T-helper 17 cell (primary cell): Measurements from ENCODE around the gene CCNL2. TPM values are rescaled to one million over a fixed set of nuclear protein-coding genes. Genes with fewer than 3 reads are reported as not detected.
A peak's percentile ranks its signal among the peaks of the same experiment; 100 is the strongest.
"Not testable (repeated sequence)": the region's sequence is repeated elsewhere in the genome, so short reads cannot be mapped to it uniquely, and the experiment has no call there.

Experiments used
- ATAC-seq: fragments of 150-1000 bp; cut with Tn5 transposase; 2 replicates; pipeline ENCODE4 v1.10.0; 2021; ENCODE audit warnings: mild to moderate bottlenecking, moderate library complexity
- DNase-seq, 3 donors: peaks; one replicate each; pipeline versions ENCODE4 v3.0.0 to v3.0.0-alpha.2; 2020 to 2021
- H3K9me3 ChIP-seq: one replicate; pipeline ENCODE4 v1.7.0; 2013; ENCODE audit warnings: low read length, mild to moderate bottlenecking; ENCODE audit not compliant: control insufficient read depth, poor library complexity, severe bottlenecking
- H3K27ac Mint-ChIP-seq: one replicate; pipeline ENCODE4 v1.8.0; 2022; ENCODE audit warnings: mild to moderate bottlenecking, moderate library complexity, mixed read lengths
- H3K27me3 Mint-ChIP-seq: one replicate; pipeline ENCODE4 v1.8.0; 2022; ENCODE audit warnings: mixed read lengths
- H3K36me3 Mint-ChIP-seq: one replicate; pipeline ENCODE4 v1.8.0; 2022; ENCODE audit warnings: low read depth, mixed read lengths
- H3K4me1 Mint-ChIP-seq: one replicate; pipeline ENCODE4 v1.8.0; 2022; ENCODE audit warnings: mild to moderate bottlenecking, mixed read lengths
- H3K4me3 Mint-ChIP-seq: one replicate; pipeline ENCODE4 v1.8.0; 2022; ENCODE audit warnings: mild to moderate bottlenecking, moderate library complexity, mixed read lengths
- total RNA-seq, 4 donors: library from RNA in 2 of 4; stranded (reverse) in 2 of 4; gene quantifications; one replicate each; pipeline ENCODE4 v1.2.3 and lab custom pipeline; 2022 to 2026

CCNL2 gene
- 100 to 1,000 TPM; 231 to 252 TPM for total RNA-seq
- total RNA-seq (lab: John Stamatoyannopoulos, UW): 294 to 483 reads per million in 2 donors

GRCh38 chr1:1399187-1399871 lies at the start of gene CCNL2:
CCNL2 (minus strand) TSS chr1:1399335; CDS start chr1:1399306, 29 bp downstream.
- H3K4me3 Mint-ChIP-seq: peak within 1 kb of the TSS; percentile 92
- no peaks in the 10 kb centered on the region for H3K27me3 Mint-ChIP-seq
- peak; percentile 96 for ATAC-seq
- peak; percentile 99 for DNase-seq
- H3K36me3 Mint-ChIP-seq: peaks cover 7% of the 10 kb centered on the region
- no peaks in the 10 kb centered on the region for H3K9me3 ChIP-seq
- peak within 1 kb of the TSS; percentile 90 for H3K27ac Mint-ChIP-seq
- peaks cover 30% of the 10 kb centered on the region for H3K4me1 Mint-ChIP-seq

GRCh38 chr1:1446631-1447030 lies 47.5 kb upstream of the CCNL2 start:
- H3K36me3 Mint-ChIP-seq, ATAC-seq: not testable (repeated sequence)

GRCh38 chr1:1442069-1442770 lies 43.1 kb upstream of the CCNL2 start:
- H3K9me3 ChIP-seq: no peaks in the 10 kb centered on the region
- no peaks in the 10 kb centered on the region for H3K27me3 Mint-ChIP-seq
- no peak overlapping the region for H3K27ac Mint-ChIP-seq
- H3K4me1 Mint-ChIP-seq: no peaks in the 10 kb centered on the region
- no peak for ATAC-seq
- H3K36me3 Mint-ChIP-seq: no peaks in the 10 kb centered on the region
- no peak for DNase-seq
- H3K4me3 Mint-ChIP-seq: no peak overlapping the region

More at GRCh38 chr1:1446631-1447030, 47.5 kb upstream of the CCNL2 start:
- not testable (repeated sequence) for H3K27ac Mint-ChIP-seq, H3K4me3 Mint-ChIP-seq, DNase-seq, H3K4me1 Mint-ChIP-seq, H3K9me3 ChIP-seq
- peaks cover 13% of the 10 kb centered on the region for H3K27me3 Mint-ChIP-seq

- H3K36me3 Mint-ChIP-seq: no peaks in the 10 kb centered on the region
- no peaks in the 10 kb centered on the region for H3K9me3 ChIP-seq
- peaks cover under 1% of the 10 kb centered on the region for H3K4me1 Mint-ChIP-seq
- peaks cover 9% of the 10 kb centered on the region for H3K27me3 Mint-ChIP-seq
- DNase-seq: peak; percentile 28 to 57 (median 48)
- H3K27ac Mint-ChIP-seq: no peak overlapping the region
- no peak overlapping the region for H3K4me3 Mint-ChIP-seq
- peak; percentile 92 for ATAC-seq
These were observed 42.1 kb upstream of the CCNL2 start for GRCh38 chr1:1441002-1441888.

GRCh38 chr1:1440262-1441001 lies 41.3 kb upstream of the CCNL2 start:
- Mint-ChIP-seq H3K36me3 (no peaks in the 10 kb centered on the region), H3K4me3 (no peak overlapping the region), H3K27me3 (peaks cover 10% of the 10 kb centered on the region), H3K27ac (no peak overlapping the region), H3K4me1 (peaks cover 2% of the 10 kb centered on the region)
- no peaks in the 10 kb centered on the region for H3K9me3 ChIP-seq
- DNase-seq (no peak), ATAC-seq (no peak)

GRCh38 chr1:1439546-1440261 lies 40.6 kb upstream of the CCNL2 start:
- H3K4me3 Mint-ChIP-seq: no peak overlapping the region
- DNase-seq: no peak
- no peak overlapping the region for H3K27ac Mint-ChIP-seq
- ATAC-seq: no peak
- peaks cover 16% of the 10 kb centered on the region for H3K27me3 Mint-ChIP-seq
- H3K9me3 ChIP-seq: no peaks in the 10 kb centered on the region
- H3K4me1 Mint-ChIP-seq: peaks cover 7% of the 10 kb centered on the region
- H3K36me3 Mint-ChIP-seq: no peaks in the 10 kb centered on the region

GRCh38 chr1:1438531-1439381 lies 39.6 kb upstream of the CCNL2 start:
- ATAC-seq (no peak), DNase-seq (no peak)
- no peaks in the 10 kb centered on the region for H3K9me3 ChIP-seq
- Mint-ChIP-seq H3K36me3 (no peaks in the 10 kb centered on the region), H3K4me3 (no peak overlapping the region), H3K27me3 (peaks cover 16% of the 10 kb centered on the region), H3K27ac (no peak overlapping the region), H3K4me1 (peaks cover 7% of the 10 kb centered on the region)

GRCh38 chr1:1437904-1438376 lies 38.8 kb upstream of the CCNL2 start:
- no peak for DNase-seq
- Mint-ChIP-seq H3K27me3 (peaks cover 16% of the 10 kb centered on the region), H3K27ac (no peak overlapping the region)

GRCh38 chr1:1437033-1437903 lies 38.1 kb upstream of the CCNL2 start:
- Mint-ChIP-seq H3K27ac (no peak overlapping the region), H3K36me3 (no peaks in the 10 kb centered on the region), H3K27me3 (peaks cover 16% of the 10 kb centered on the region), H3K4me3 (no peak overlapping the region), H3K4me1 (peaks cover 7% of the 10 kb centered on the region)
- H3K9me3 ChIP-seq: no peaks in the 10 kb centered on the region
- ATAC-seq (no peak), DNase-seq (no peak)

More at GRCh38 chr1:1437904-1438376, 38.8 kb upstream of the CCNL2 start:
- no peaks in the 10 kb centered on the region for H3K9me3 ChIP-seq
- no peak overlapping the region for H3K4me3 Mint-ChIP-seq
- no peaks in the 10 kb centered on the region for H3K36me3 Mint-ChIP-seq
- peaks cover 7% of the 10 kb centered on the region for H3K4me1 Mint-ChIP-seq
- no peak for ATAC-seq

- Mint-ChIP-seq H3K27ac (no peak overlapping the region), H3K36me3 (no peaks in the 10 kb centered on the region), H3K4me3 (peak overlapping the region; percentile 72), H3K27me3 (peaks cover 16% of the 10 kb centered on the region), H3K4me1 (peaks cover 7% of the 10 kb centered on the region)
- DNase-seq (no peak), ATAC-seq (no peak)
- no peaks in the 10 kb centered on the region for H3K9me3 ChIP-seq
These were observed 37.5 kb upstream of the CCNL2 start for GRCh38 chr1:1436630-1437032.
